Endothelial cell of umbilical vein (primary cell): ENCODE data around the gene FANCD2. TPM values are rescaled to one million over a fixed set of nuclear protein-coding genes. Genes with fewer than 3 reads are reported as not detected.

Source experiments
- BruUV-seq: library from RNA; stranded (reverse); fragments of 400-500 nt; replicated peaks from 2 replicates; lab custom pipeline; 2021; lab: Mats Ljungman, UMichigan
- CTCF ChIA-PET: fragments of 300-600, 350-600 bp; sonication (Branson Sonifier 250); formaldehyde crosslinking; loops from one replicate; lab custom pipeline; 2021; ENCODE audit warnings: antibody characterized with exemption, inconsistent platforms; lab: Charles Lee
- POLR2A ChIA-PET: fragments of 300-600, 350-600 bp; sonication (Branson Sonifier 250); formaldehyde crosslinking; loops from one replicate; lab custom pipeline; 2021; ENCODE audit warnings: antibody characterized with exemption, inconsistent platforms; lab: Charles Lee
- DNase-seq: peaks from one replicate; pipeline ENCODE4 v3.0.0-alpha.2; 2011; ENCODE audit warnings: low read depth, low spot score
- FAIRE-seq: peaks from 2 replicates; lab custom pipeline; 2011; peaks lifted over from hg19 to GRCh38; lab: Jason Lieb, UNC
- H2AFZ ChIP-seq: 2 replicates; pipeline ENCODE4 v1.6.0; 2012; ENCODE audit warnings: low read depth, low read length, control low read depth, inconsistent platforms
- H3K27ac ChIP-seq: 2 replicates; pipeline ENCODE4 v1.5.1; 2011; ENCODE audit warnings: low read depth, mild to moderate bottlenecking, control low read depth, low read length, moderate library complexity; ENCODE audit not compliant: insufficient read depth
- H3K27me3 ChIP-seq, 2 experiments: 2 replicates each; pipeline versions ENCODE4 v1.6.0 to v1.6.1; 2011; ENCODE audit warnings: low read length in 2 of 2, mixed read lengths in 1 of 2; ENCODE audit not compliant: control insufficient read depth in 2 of 2, insufficient read depth in 2 of 2
- H3K36me3 ChIP-seq, 2 experiments: 2 replicates in 1 of 2; 3 replicates in 1 of 2; pipeline ENCODE4 v1.5.1; 2011; ENCODE audit warnings: low read length in 2 of 2, mild to moderate bottlenecking in 1 of 2, moderate library complexity in 1 of 2; ENCODE audit not compliant: control insufficient read depth in 2 of 2, insufficient read depth in 2 of 2; ENCODE audit errors: extremely low read depth in 1 of 2
- H3K4me1 ChIP-seq: 3 replicates; pipeline ENCODE4 v1.5.1; 2011; ENCODE audit warnings: mild to moderate bottlenecking, low read length; ENCODE audit not compliant: control insufficient read depth, insufficient read depth; ENCODE audit errors: extremely low read depth
- H3K4me2 ChIP-seq: 2 replicates; pipeline ENCODE4 v1.6.1; 2011; ENCODE audit warnings: low read length, control low read depth, mixed read lengths; ENCODE audit not compliant: insufficient read depth
- H3K4me3 ChIP-seq, 3 experiments: fragments of 200-600 bp in 1 of 3; sonication (generic), shearing (Covaris generic) in 1 of 3; replicated peaks in 1 of 3; 2 replicates each; pipeline ENCODE4 v1.5.1; 2011 to 2016; ENCODE audit warnings: control low read depth in 3 of 3, low read length in 3 of 3, mild to moderate bottlenecking in 2 of 3, inconsistent platforms in 1 of 3, low read depth in 1 of 3, moderate library complexity in 1 of 3; ENCODE audit not compliant: insufficient read depth in 1 of 3
- H3K79me2 ChIP-seq: 2 replicates; pipeline ENCODE4 v1.6.0; 2012; ENCODE audit warnings: low read length, inconsistent platforms; ENCODE audit not compliant: control insufficient read depth, insufficient read depth
- H3K9ac ChIP-seq: replicated peaks from 2 replicates; pipeline ENCODE3; 2011; ENCODE audit warnings: low read length, control low read depth; ENCODE audit not compliant: insufficient read depth; ENCODE audit errors: extremely low read depth
- H3K9me1 ChIP-seq: replicated peaks from 3 replicates; pipeline ENCODE4 v1.6.0; 2011; ENCODE audit warnings: mild to moderate bottlenecking, low read length; ENCODE audit not compliant: control insufficient read depth, insufficient read depth; ENCODE audit errors: extremely low read depth
- H3K9me3 ChIP-seq: replicated peaks from 2 replicates; pipeline ENCODE4 v1.5.1; 2012; ENCODE audit warnings: low read length, inconsistent platforms; ENCODE audit not compliant: control insufficient read depth, insufficient read depth
- H4K20me1 ChIP-seq: replicated peaks from 2 replicates; pipeline ENCODE3; 2011; ENCODE audit warnings: mild to moderate bottlenecking, low read length; ENCODE audit not compliant: control insufficient read depth, insufficient read depth; ENCODE audit errors: extremely low read depth
- EZH2 ChIP-seq: IDR thresholded peaks from 2 replicates; pipeline ENCODE4 v1.6.1; 2012; ENCODE audit warnings: borderline replicate concordance, low read depth, mild to moderate bottlenecking, moderate library complexity, low read length, inconsistent platforms; ENCODE audit not compliant: severe bottlenecking
- FOS ChIP-seq: IDR thresholded peaks from 2 replicates; pipeline ENCODE4 v1.6.1; 2011; ENCODE audit warnings: mild to moderate bottlenecking, low read length, moderate library complexity, borderline replicate concordance; ENCODE audit not compliant: insufficient read depth
- GATA2 ChIP-seq: IDR thresholded peaks from 2 replicates; pipeline ENCODE4 v1.7.0; 2011; ENCODE audit warnings: low read depth, mild to moderate bottlenecking, moderate library complexity, mixed read lengths, low read length; ENCODE audit not compliant: insufficient read length, insufficient read depth
- JUN ChIP-seq: IDR thresholded peaks from 2 replicates; pipeline ENCODE4 v1.6.1; 2011; ENCODE audit warnings: borderline replicate concordance, low read depth; ENCODE audit not compliant: insufficient read length, insufficient read depth
- MYC ChIP-seq: IDR thresholded peaks from one replicate; pipeline ENCODE4 v1.6.1; 2011; ENCODE audit warnings: mild to moderate bottlenecking, low read depth, low read length
- POLR2A ChIP-seq: IDR thresholded peaks from 2 replicates; pipeline ENCODE4 v1.6.1; 2012; ENCODE audit warnings: low read depth, mild to moderate bottlenecking, control low read depth, low read length
- POLR2AphosphoS5 ChIP-seq: IDR thresholded peaks from 2 replicates; pipeline ENCODE4 v1.6.1; 2012; ENCODE audit warnings: low read depth, mild to moderate bottlenecking, control low read depth, low read length, moderate library complexity; ENCODE audit not compliant: insufficient read depth
- dilution Hi-C: fragments of 300-500 bp; cut with MboI; formaldehyde crosslinking; loops from one replicate; pipeline ENCODE4 v1.15.0; 2019; ENCODE audit warnings: low sequenced_read_pairs; ENCODE audit not compliant: extremely low pct_ligation_motif_present
- intact Hi-C: fragments of 100-400 bp; cut with micrococcal nuclease; formaldehyde crosslinking; loops from one replicate; pipeline ENCODE4 v1.10.0; 2022
- polyA plus RNA-seq, 4 experiments: library from polyadenylated mRNA; depleted of rRNA in 3 of 4; stranded (reverse) in 3 of 4; unstranded in 1 of 4; fragments of >200 nt; gene quantifications; 2 replicates each; pipeline versions ENCODE4 v1.2.1 to v1.2.3, GENCODE V29; 2011 to 2012; ENCODE audit warnings: missing spikeins in 1 of 4
- total RNA-seq: library from RNA; stranded (reverse); gene quantifications from 2 replicates; pipeline ENCODE4 v1.2.3, GENCODE V29; 2021
- TF ChIP-seq, protein P1 (sequence below), 2 donors: IDR thresholded peaks; 1 replicate in 1 of 2; 2 replicates in 1 of 2; pipeline ENCODE4 v1.5.1; 2011; ENCODE audit warnings: low read length in 2 of 2, mild to moderate bottlenecking in 2 of 2, moderate library complexity in 2 of 2, control low read depth in 1 of 2, inconsistent platforms in 1 of 2, low read depth in 1 of 2; ENCODE audit not compliant: insufficient read depth in 1 of 2; ENCODE audit errors: extremely low read depth in 1 of 2
- TF ChIP-seq, protein P2 (sequence below): IDR thresholded peaks from 2 replicates; pipeline ENCODE4 v1.6.1; 2011; ENCODE audit not compliant: insufficient read depth, insufficient read length

FANCD2 gene
- total and polyA plus RNA-seq, 2 donors (not counting 3 experiments of a cell fraction or from before 2014, with no cell fraction given): 8.2 to 26.8 TPM

GRCh38 chr3:10116138-10116460, 89.9 kb downstream of the FANCD2 start:
- no peaks in the 10 kb centered on the region for H3K27me3 ChIP-seq
- H3K36me3 ChIP-seq: peaks cover 3% of the 10 kb centered on the region in 2 experiments
- TF ChIP-seq JUN (no peak), POLR2AphosphoS5 (no peak)
- TF ChIP-seq, protein P1, sequence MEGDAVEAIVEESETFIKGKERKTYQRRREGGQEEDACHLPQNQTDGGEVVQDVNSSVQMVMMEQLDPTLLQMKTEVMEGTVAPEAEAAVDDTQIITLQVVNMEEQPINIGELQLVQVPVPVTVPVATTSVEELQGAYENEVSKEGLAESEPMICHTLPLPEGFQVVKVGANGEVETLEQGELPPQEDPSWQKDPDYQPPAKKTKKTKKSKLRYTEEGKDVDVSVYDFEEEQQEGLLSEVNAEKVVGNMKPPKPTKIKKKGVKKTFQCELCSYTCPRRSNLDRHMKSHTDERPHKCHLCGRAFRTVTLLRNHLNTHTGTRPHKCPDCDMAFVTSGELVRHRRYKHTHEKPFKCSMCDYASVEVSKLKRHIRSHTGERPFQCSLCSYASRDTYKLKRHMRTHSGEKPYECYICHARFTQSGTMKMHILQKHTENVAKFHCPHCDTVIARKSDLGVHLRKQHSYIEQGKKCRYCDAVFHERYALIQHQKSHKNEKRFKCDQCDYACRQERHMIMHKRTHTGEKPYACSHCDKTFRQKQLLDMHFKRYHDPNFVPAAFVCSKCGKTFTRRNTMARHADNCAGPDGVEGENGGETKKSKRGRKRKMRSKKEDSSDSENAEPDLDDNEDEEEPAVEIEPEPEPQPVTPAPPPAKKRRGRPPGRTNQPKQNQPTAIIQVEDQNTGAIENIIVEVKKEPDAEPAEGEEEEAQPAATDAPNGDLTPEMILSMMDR (IDR thresholded peaks at IDR 0.05; ENCODE audit: extremely low read depth in 1 of 2, insufficient read depth in 1 of 2, low read depth in 1 of 2, low read length in 2 of 2): no peak
- H4K20me1 ChIP-seq: peaks cover 3% of the 10 kb centered on the region
- peak overlapping the region; percentile 59 for H3K27ac ChIP-seq
- H3K9me1 ChIP-seq: no peaks in the 10 kb centered on the region
- intact Hi-C loops (loop anchor here (2.0 to 10.0 kb wide), 2 partner anchors 49 to 131 kb away; partner anchors contain the start of genes EMC3 and IRAK2), dilution Hi-C loops (no loop called here)
- DNase-seq (no peak), FAIRE-seq (no peak)
- peak overlapping the region; percentile 63 to 87 (median 68) for H3K4me3 ChIP-seq
- ChIA-PET POLR2A (no interaction called here), CTCF (interaction anchor here (2.0 kb wide), 1 partner anchor 25 kb away, joined by 4 read pairs; the partner anchor contains the start of gene VHL)
- H3K4me1 ChIP-seq: peaks cover 9% of the 10 kb centered on the region
- H3K4me2 ChIP-seq: peak overlapping the region; percentile 74
- peak overlapping the region; percentile 90 for H3K9ac ChIP-seq
- no peaks in the 10 kb centered on the region for H3K9me3 ChIP-seq
- no TSS peak for BruUV-seq
- H3K79me2 ChIP-seq: peaks cover 52% of the 10 kb centered on the region
- peak overlapping the region; percentile 86 for H2AFZ ChIP-seq

- DNase-seq (no peak), FAIRE-seq (no peak)
- Histone ChIP-seq H3K4me1 (peaks cover 9% of the 10 kb centered on the region), H3K79me2 (peaks cover 56% of the 10 kb centered on the region), H3K9ac (peak overlapping the region; percentile 90), H3K4me3 (no peak overlapping the region), H3K27ac (no peak overlapping the region), H3K36me3 (peaks cover 3% of the 10 kb centered on the region in 2 experiments), H3K9me1 (no peaks in the 10 kb centered on the region), H4K20me1 (peaks cover 3% of the 10 kb centered on the region), H2AFZ (no peak overlapping the region), H3K4me2 (peak overlapping the region; percentile 74), H3K27me3 (no peaks in the 10 kb centered on the region), H3K9me3 (no peaks in the 10 kb centered on the region)
- no TSS peak for BruUV-seq
- ChIA-PET POLR2A (no interaction called here), CTCF (interaction anchor here (0.6 to 2.0 kb wide), 3 partner anchors 11 to 25 kb away, joined by 4 to 5 read pairs (median 5); partner anchors contain the start of gene VHL)
- dilution Hi-C loops (no loop called here), intact Hi-C loops (loop anchor here (2.0 to 10.0 kb wide), 2 partner anchors 48 to 132 kb away; partner anchors contain the start of genes EMC3 and IRAK2)
- TF ChIP-seq POLR2AphosphoS5 (no peak), FOS (no peak), JUN (no peak), MYC (no peak), POLR2A (no peak), GATA2 (no peak), EZH2 (no peak)
- TF ChIP-seq, protein P2, sequence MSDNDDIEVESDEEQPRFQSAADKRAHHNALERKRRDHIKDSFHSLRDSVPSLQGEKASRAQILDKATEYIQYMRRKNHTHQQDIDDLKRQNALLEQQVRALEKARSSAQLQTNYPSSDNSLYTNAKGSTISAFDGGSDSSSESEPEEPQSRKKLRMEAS: no peak
- TF ChIP-seq, protein P1 (IDR thresholded peaks at IDR 0.05; ENCODE audit: extremely low read depth in 1 of 2, insufficient read depth in 1 of 2, low read depth in 1 of 2, low read length in 2 of 2): no peak
Measured at GRCh38 chr3:10116928-10117327, 90.7 kb downstream of the FANCD2 start.
